ENCODE data around the gene IMPG2.

IMPG2 gene

DNA sequence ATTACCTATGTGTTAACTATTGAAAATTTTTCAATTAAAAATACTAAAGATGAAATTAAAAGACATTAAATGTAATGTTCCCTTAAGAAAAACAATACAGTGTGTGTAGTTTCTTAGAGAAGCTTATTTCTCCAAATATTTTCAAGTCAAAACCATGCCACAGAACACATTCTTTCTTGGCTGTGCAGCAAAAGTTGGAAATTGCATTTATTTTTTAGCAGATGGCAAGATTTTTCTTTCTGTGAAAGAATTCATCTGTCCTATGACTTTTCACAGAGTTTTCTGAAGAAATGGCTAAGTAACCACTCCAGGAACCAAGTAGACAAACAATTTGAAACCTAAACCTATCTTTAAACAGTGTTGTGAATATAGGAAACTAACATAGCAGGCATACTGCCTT lies 47.2 kb downstream of the IMPG2 start:
- DNase-seq, result no peak

DNA sequence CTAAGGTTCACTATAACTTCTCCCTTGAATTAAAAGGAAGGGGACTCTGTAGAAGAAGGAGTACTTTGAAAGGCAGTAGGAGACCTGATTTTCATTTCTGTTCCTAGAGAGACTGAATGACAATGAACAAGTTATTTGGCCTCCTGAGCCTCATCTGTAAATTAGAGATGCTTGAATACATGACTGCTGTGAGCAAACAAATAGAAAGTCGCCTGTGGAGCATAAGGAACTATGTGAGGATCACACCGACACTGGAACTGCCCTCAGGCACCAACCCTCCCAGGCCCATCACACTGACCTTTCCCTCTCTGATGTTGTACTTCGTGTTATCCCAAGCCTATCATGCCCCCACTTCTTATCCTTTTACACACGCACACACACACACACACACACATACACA lies 48.6 kb downstream of the IMPG2 start:
- DNase-seq, result no peak

DNA sequence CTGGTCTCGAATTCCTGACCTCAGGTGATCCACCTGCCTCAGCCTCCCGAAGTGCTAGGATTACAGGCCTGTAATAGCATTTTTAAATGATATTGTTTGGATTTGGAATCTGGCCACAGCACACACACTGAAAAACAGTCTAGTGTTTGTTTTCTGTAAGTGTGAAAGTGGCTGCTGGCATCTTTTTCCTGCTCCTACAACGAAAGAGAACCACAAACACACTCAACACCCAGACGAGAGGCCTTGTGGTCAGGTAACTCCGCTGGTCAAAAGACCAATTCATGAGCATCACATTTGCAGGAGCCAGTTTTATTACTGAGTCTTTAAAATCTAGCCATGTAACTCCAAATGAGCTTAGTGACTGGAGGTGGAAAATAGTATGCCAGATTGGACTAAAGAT lies 50.2 kb downstream of the IMPG2 start:
- no peak for DNase-seq

DNA sequence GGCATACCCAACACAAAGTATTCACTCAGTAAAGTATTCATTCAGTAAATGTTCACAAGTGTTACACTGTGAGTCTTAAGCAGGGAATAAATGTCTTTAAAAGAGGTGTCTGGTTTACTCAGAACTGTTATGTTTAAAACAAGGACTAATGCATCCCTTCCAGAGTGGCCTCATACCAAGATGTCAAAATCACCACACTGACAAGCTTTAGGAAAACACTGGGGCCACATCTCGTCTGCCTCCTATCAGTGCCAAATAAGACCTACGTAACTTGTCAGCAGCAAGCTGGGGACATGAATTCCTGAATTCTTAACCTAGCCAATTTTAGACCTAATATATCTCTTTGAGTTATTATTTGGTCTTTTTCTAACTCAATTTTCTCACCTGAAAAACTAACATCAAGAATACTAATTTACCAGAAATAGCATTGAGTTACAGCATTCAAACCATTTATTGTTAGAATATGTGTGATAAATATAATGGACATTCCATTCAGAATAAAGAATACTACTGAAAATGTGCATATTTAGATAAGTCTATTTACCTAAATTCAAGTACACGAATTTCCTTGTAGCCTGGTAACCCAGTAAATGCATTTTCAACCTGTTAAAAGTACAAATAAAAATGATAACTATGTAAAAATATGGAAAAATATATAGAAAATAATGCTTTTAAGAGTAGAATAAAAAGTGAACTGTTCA lies 51.3 kb downstream of the IMPG2 start:
- no peak for DNase-seq

DNA sequence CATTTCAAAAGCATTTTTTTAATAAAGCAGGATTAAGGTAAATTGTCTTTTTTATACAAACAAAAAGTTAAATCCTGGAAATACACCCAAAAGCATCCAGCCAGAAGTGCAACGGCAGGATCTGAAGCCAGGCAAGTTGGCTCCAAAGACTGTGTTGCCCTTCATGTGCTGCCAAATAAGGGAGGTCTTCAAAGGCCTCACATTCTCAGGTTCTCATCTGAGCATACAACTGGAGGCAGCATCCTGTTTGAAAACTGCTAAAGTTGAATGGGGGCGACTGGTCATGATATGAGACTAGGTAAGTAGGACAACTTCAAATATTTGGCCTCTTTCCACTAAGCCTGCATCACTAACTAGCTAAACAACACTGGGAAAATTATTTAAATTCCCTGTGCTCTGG lies 52.2 kb downstream of the IMPG2 start:
- DNase-seq, result no peak

DNA sequence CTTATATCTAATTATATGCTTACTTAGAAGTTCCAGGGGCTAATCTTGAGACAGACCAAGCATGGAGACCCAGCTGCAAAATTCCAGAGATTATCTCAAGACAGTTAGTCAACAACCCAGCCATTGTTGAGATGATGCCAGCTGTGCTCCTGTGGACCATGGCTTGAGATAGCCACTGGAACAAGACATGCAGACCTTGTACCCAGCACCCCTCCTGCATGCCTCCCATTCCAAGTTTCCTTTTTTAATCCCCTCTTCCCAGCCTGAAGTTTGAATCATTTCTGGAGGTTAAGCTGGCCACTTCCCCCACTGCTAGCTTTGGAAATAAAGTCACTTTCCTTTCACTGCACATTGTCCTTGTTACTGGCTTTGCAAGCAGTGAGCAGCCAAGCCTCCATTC lies 53.8 kb downstream of the IMPG2 start:
- DNase-seq, result no peak

DNA sequence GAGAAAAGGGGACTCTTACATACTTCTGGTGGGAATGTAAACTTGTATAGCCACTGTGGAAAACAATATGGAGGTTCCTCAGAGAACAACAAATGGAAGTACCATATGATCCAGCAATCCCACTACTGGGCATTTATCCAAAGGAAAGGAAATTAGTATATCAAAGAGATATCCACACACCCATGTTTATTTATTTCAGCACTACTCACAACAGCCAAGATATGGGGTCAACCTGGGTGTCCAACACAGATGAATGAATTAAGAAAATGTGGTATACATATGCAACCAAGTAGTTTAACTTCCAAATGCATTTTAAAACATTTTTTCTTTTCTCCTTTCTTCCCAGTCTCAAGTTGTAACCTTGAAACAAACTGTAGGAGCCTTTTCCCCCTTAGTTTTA lies 54.3 kb downstream of the IMPG2 start:
- no peak for DNase-seq

DNA sequence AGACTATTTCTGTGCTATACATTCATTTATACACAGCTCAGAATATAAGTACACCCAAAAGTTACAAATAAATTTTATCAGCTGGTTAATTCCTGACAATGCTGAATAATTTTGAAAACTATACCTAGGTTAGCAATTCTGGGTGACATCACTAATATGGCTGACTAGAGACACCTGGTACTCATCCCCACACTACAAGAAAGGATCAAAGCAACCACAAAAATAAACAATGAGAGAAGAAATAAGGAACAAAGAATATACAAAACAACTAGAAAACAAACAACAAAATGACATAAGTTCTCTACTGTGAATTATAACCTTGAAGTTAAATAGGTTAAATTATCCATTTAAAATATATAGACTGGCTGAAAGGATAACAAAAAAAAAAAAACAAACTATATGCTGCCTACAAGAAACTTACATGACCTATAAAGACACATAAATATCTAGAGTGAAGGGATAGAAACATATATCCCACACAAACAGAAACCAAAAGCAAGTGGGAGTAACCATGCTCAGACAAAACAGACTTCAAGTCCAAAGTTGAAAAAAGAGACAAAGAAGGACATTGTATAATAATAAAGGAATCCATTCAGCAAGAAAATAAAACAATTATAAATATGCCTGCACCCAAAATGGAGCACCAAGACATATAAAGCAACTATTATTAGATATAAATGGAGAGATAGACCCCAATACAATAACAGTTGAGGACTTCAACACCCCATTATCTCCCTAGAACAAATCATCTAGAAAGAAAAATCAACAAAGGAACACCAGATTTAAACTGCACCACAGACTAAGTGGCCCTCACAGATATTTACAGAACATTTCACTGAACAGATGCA lies 57.8 kb downstream of the IMPG2 start:
- no peak for DNase-seq

DNA sequence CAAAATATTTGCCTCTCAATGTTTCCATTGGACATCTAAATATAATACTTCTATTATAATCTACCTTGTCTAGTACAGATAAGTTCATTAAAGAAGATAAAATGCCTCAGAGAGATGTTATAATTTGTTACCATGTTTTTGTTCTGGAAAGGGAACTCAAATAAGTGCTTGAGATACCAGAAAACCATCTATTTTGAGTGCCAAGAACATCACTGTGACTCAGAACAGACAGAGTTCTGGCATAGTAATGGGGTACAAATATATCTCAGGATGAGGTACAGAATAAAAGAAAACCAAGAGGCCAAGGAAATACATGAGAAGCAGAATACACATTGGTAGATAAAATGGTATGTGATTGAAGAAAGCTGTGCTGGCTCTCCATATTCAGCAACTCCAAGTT lies 58.9 kb downstream of the IMPG2 start:
- DNase-seq, result no peak

DNA sequence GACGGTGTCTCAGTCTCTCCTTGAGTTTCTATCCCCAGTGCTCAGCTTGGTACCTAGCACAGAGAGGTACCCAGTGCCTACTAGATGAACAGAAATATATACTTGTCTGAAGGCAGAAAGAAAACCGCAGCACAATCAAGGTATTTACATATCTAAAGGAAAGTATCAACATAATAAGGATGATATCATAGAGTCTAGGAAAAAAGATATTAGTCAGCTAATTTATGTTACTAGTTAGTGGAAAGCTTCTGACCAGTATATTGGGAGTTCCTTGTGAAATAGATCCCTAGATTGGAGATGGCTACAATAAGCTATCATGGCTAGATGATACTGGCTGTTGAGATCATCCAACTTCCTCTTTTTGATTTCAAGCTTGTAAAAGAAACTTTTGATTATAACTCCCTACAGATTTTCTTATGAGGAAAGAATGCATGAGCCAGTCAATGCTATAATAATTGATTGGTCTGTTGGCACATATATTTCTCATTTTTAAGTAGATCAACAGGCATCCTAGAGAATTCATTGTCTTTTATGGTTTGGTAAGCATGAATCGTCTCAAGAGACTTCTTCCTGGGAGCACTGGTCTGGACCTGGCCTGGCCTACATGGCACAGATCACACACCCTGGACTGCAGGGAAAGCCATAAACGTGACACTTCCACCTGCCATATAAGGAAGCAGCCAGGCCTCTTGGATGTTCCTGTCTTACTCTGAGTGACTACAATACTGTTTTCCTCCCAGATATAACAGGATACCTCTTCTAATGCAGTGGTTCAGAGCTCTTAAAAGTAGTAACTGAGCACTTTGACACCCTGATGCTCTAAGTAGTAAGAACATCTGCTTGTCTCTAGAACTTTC lies 60.7 kb downstream of the IMPG2 start:
- no peak for DNase-seq

DNA sequence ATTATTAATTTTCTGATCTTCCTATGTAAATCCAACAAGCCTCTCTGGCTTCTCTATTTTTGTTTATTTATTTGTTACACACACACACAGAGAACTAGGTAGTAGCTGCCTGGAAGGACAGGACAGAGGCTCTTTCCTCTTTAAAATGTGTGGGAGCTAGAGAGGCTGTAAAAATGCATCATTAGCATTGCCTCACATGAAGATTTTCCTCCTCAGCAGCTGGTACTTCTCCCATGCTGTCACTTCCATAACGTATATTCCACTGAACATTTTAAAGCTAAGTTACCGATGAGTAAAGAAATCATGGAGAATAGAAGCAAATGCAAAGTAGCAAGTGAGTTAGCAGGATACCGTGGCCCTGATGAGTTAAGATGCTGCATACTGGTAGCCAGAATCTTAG lies 63.9 kb downstream of the IMPG2 start:
- no peak for DNase-seq

DNA sequence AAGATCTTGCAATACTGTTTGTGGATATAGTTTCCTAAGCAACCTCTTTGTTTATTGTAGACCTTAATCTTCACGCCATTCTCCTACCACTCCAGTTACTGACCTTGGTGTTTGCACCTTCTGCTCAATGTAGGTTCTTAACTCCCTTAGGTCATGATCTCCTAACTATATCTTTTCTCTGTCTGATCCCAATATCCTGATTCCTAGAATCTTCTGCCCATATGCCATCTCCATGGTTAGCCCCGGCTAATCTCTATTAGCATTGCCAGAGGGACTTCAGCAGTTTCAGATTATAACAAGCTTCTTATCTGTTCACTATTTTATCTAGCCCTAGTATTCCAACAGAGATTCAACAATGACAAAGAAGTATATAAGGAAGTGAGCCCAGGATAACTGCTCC lies 64.9 kb downstream of the IMPG2 start:
- DNase-seq, result no peak

DNA sequence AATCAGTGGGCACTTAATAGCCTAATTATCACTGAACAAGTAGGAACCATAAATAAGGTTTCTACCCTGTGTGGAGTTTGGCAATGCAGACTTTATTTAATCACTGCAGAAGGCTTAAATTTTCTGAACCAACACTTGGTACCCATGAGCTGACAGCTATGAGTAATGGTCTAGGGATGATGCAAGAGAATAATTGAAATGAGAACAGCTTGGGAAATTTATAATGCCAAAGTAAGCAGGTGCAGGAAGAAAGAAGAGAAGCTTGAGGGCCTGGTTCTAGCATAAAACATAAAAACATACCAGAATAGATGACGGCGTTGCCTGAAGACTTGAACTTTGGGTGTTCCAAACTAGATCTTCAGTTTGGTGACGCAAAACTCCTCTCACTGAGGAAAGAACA lies 67.0 kb downstream of the IMPG2 start:
- no peak for DNase-seq

DNA sequence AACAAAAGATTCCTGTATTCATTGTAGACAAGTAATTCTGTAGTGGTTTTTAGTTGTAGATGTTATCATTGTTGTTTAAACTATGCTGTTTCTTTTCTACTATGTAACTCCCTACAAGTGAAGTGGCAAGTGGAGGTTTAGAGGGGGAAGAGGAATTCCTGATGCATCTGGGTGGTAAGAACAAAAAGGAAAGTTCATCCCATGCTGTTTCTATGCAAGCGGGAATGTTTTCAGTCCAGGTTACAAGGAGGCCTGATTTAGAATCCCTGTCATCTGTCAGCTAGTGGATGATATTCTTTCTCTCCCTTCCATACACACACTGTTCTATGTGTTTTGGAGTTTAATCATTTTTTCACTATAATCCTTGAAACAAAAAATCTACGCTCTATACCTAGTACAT lies 67.4 kb downstream of the IMPG2 start:
- DNase-seq, result no peak

DNA sequence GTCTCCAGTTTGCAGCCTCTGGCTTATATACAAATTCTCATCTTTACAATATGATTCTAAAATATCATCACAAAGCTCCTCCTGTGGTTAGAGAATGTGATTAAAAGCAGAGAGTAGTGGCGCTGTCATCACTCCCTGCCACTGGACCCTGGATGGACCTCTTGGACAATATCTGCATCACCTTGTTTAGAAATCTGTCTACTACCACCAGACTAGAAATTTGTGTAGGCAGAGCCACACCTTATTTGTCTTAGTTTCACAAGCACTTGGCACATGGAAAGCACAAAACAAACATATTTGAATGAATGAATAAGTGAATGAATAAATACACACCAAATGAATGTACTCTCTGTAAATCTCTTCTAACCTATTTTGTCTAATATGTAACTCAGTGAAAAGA lies 68.1 kb downstream of the IMPG2 start:
- DNase-seq, result no peak

DNA sequence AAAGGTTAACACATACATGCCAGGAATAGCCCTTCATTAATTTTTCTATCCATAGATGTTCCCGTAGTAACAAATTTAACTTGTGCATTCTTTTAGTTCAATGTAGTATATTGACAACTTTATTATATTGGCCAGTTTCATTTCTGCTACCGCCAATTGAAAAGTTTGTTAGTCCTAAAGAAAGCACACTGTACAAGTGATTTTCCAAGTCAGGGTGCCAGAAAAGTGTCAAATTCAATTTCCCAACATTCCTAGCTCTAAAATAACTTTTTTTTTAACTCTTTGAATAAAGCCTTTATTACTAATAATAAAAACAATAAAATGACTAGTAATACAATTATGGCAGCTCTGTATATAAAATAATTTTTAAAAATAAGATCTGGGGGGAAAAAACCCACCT lies 68.9 kb downstream of the IMPG2 start:
- DNase-seq, result no peak

DNA sequence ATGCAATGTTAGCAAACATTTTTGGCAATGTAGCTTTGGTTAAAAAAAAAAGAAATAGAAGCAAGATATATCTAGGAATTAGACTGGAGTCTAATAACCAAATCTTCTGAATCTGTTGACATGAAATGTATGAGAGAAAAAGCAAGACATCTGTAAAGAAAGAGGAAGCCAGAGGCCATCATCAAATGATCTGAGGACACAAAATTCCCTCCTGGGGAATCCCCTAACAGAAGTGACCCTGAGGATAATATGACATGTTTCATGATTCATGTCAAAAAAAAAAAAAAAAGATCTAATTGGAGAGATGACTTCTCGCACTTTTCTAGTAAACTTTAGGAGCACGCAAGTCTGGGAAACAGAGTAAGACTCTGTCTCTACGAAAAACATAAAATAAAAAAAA lies 70.9 kb downstream of the IMPG2 start:
- no peak for DNase-seq

DNA sequence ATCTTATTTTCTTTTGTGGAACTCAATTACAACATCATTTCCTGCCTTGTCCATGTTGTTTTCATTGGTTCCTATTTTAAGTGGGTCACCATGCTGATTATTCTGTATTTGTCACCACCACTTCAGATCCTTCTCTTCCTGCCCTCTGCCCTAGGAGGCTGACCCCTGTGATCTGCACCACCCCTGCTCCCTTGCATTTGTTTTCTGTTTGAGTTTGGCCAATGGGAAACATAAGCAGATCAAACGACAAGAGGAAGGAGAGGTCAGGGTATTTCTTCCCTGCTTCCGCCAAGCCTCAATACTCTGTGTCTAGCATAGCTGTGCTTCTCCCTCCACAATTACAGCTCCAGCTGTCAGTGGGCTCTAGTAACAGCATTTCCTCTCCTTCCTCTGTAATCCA lies 71.6 kb downstream of the IMPG2 start:
- DNase-seq, result no peak

DNA sequence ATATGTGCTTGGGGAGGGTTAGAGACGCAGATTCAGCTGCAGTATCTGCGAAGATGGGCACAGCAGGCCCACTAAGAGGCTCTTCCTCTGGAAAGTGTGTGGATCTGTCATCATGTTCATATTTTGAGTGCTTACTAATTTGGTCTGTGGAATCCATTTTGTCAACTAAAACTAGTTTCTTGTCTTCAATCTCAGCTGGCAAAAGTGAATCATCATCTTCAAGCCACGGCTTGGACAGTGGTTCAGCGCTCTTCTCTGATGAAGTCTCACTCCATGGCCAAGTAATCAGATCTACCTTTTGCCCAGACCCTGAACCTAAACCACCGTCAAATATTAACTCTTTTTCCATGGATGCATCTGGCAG lies 76.2 kb downstream of the IMPG2 start:
- no peak for DNase-seq

DNA sequence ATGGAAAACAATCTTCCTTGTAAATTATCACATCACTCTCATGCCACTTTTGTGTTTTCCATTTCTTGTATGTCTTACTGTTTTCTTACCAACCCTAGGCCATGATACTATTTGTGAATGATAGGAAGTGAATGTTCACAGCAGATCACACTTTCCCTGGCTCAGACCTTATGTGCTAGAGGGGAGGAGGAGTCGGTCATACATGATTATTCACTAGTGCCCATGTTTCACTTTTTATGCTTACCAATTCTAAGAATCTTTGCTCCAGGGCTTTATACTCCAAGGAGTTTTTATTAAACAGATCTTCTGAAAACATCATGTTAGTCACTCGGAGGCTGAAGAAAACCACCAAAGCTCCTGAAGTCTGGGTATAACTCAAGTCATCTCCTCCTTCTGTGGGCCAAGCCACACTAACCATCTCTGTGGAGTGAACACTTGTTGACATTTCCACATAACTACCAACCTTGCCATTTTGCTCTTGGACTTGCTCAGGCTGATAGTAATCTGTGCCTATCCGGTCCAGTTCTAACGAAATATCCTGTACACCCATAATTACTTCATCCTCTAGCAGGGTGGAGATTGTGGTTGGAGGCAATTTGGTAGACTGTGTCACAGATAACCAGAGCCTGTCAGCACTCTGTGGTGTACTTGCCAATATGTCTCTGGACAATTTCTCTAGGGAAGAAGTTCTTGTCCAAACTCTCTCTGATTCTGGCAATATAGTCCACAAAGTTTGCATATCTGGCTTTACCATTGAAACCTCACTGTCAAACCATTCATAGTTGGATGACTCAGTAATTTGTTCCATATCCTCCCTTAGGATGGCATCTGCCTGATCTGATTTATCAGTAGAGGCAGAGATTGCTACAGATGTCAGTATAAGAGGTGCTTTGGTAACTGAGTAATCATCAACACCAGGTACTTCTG lies 76.8 kb downstream of the IMPG2 start:
- no peak for DNase-seq

DNA sequence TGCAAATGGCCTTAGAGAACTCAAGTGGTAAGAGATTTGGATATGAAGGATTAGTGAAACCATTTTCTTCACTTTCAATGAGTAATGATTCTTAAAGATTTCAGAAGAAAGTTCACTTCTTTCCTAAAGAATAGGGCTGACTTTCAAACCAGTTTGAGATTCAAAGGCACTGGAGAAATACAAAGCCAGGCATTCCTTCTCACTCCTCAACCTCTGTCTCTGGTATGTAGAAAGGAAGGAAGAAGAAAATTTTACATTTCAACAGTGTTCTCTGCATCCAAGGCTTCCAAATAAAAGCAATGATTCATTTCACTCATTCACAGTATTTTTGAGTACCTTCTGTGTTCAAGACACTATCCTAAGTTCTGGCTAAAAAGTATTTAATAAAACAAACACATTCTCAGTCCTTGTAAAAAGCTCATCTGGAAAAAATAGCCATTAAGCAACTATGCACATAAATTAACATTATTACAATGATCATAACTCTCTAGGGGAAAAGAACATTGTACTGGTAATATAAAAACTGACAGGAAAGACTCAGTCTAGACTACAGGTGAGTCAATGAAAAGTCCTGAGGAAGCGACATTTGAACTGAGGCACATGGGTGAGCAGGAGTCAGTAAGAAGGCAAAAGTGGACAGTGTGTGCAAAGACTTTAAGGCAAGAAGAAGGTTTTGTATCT lies 79.5 kb downstream of the IMPG2 start:
- DNase-seq, result no peak

DNA sequence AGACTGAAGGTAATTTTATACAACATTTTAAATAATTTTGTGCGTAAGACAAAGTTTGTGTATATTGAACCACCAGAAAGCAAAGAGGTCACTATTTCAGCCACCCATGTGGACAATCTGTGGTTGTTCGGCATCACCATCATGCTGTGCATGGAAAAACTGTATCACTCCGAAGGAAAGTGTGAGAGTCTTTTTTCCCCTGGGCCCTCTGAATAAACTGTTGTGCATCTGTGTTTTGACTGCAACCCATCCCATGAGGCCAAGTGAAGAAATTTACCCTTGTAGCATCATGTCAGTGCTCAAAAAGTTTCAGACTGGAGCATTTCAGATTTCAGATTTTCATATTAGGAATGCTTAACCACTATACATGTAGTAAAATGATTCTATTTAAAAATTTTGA lies 85.3 kb downstream of the IMPG2 start:
- DNase-seq, result no peak
